Mesendoderm (in vitro differentiated cells): ENCODE measurements around the gene XXYLT1.
A peak's percentile ranks its signal among the peaks of the same experiment; 100 is the strongest.

ENCODE experiments used
- DNase-seq: peaks from one replicate; pipeline ENCODE4 v3.0.0; 2013
- H2AK5ac ChIP-seq: 2 replicates; pipeline ENCODE4 v1.6.1; 2013; ENCODE audit warnings: low read length, inconsistent platforms
- H2BK120ac ChIP-seq: 2 replicates; pipeline ENCODE4 v1.6.1; 2013; ENCODE audit warnings: low read depth, mild to moderate bottlenecking, low read length, moderate library complexity, mixed read lengths
- H2BK15ac ChIP-seq: replicated peaks from 2 replicates; pipeline ENCODE4 v1.6.1; 2013; ENCODE audit warnings: low read depth, mild to moderate bottlenecking, moderate library complexity
- H2BK5ac ChIP-seq: 2 replicates; pipeline ENCODE4 v1.6.1; 2013; ENCODE audit warnings: low read length, inconsistent platforms
- H3K18ac ChIP-seq: 2 replicates; pipeline ENCODE4 v1.6.1; 2013; ENCODE audit warnings: mild to moderate bottlenecking, low read length, mixed read lengths
- H3K23ac ChIP-seq: one replicate; pipeline ENCODE4 v1.6.1; 2013; ENCODE audit warnings: low read length
- H3K27ac ChIP-seq: 2 replicates; pipeline ENCODE4 v1.5.1; 2013; ENCODE audit warnings: low read depth, mild to moderate bottlenecking, inconsistent platforms, low read length, moderate library complexity
- H3K27me3 ChIP-seq: 2 replicates; pipeline ENCODE4 v1.6.1; 2013; ENCODE audit warnings: low read length, control low read depth, mild to moderate bottlenecking, inconsistent platforms; ENCODE audit not compliant: insufficient read depth, poor library complexity
- H3K36me3 ChIP-seq: 2 replicates; pipeline ENCODE4 v1.6.1; 2013; ENCODE audit warnings: low read length, inconsistent platforms; ENCODE audit not compliant: control insufficient read depth, insufficient read depth
- H3K4ac ChIP-seq: one replicate; pipeline ENCODE4 v1.6.1; 2013; ENCODE audit warnings: low read depth, mild to moderate bottlenecking, low read length, moderate library complexity
- H3K4me1 ChIP-seq: 2 replicates; pipeline ENCODE4 v1.6.1; 2013; ENCODE audit warnings: low read depth, low read length, inconsistent platforms; ENCODE audit not compliant: control insufficient read depth
- H3K4me2 ChIP-seq: 2 replicates; pipeline ENCODE4 v1.6.1; 2013; ENCODE audit warnings: low read length
- H3K4me3 ChIP-seq: 2 replicates; pipeline ENCODE4 v1.5.1; 2013; ENCODE audit warnings: mild to moderate bottlenecking, low read length
- H3K56ac ChIP-seq: one replicate; pipeline ENCODE4 v1.6.1; 2013; ENCODE audit warnings: low read length
- H3K79me1 ChIP-seq: 2 replicates; pipeline ENCODE4 v1.6.1; 2013; ENCODE audit warnings: low read length, inconsistent platforms
- H3K79me2 ChIP-seq: 2 replicates; pipeline ENCODE4 v1.6.1; 2013; ENCODE audit warnings: mild to moderate bottlenecking, low read length; ENCODE audit not compliant: control insufficient read depth, insufficient read depth
- H3K9ac ChIP-seq: 2 replicates; pipeline ENCODE4 v1.6.1; 2013; ENCODE audit warnings: low read length, inconsistent platforms
- H4K5ac ChIP-seq: one replicate; pipeline ENCODE4 v1.6.1; 2013; ENCODE audit warnings: low read length
- H4K8ac ChIP-seq: one replicate; pipeline ENCODE4 v1.6.1; 2013; ENCODE audit warnings: low read depth, mild to moderate bottlenecking, control low read depth, low read length, moderate library complexity
- WGBS: extraction: QIAGEN DNeasy Blood & Tissue Kit; methylation state at CpG from one replicate; pipeline ENCODE4 v1.1.7; 2013; ENCODE audit warnings: low lambda C conversion rate, missing lambda C conversion rate; ENCODE audit not compliant: insufficient coverage; ENCODE audit errors: extremely low coverage; 5-methylcytosine and 5-hydroxymethylcytosine counted together

Gene XXYLT1

GRCh38 chr3:195250473-195251251 is 20.3 kb downstream of the XXYLT1 start:
- Histone ChIP-seq H2AK5ac (no peak overlapping the region), H3K27me3 (no peaks in the 10 kb centered on the region), H3K4me2 (no peak overlapping the region), H3K4me1 (peaks cover 2% of the 10 kb centered on the region), H3K18ac (no peak overlapping the region), H3K23ac (no peak overlapping the region), H3K36me3 (no peaks in the 10 kb centered on the region), H2BK5ac (no peak overlapping the region), H3K56ac (peak overlapping the region; percentile 17), H3K27ac (no peak overlapping the region), H3K79me2 (peaks cover 53% of the 10 kb centered on the region), H2BK120ac (no peak overlapping the region), H4K8ac (no peak overlapping the region), H3K4ac (no peak overlapping the region), H2BK15ac (no peak overlapping the region), H4K5ac (no peak overlapping the region), H3K79me1 (peaks cover 38% of the 10 kb centered on the region), H3K4me3 (no peak overlapping the region), H3K9ac (no peak overlapping the region)
- no peak for DNase-seq
- no CpG with 5 or more reads among the region's 14 CpGs for WGBS

- no peak overlapping the region for H3K4me2 ChIP-seq
- no peak overlapping the region for H3K27ac ChIP-seq
- H3K23ac ChIP-seq, result no peak overlapping the region
- no peak overlapping the region for H4K5ac ChIP-seq
- no peak overlapping the region for H3K4me3 ChIP-seq
- H3K4ac ChIP-seq, result no peak overlapping the region
- H3K18ac ChIP-seq, result no peak overlapping the region
- H2AK5ac ChIP-seq, result no peak overlapping the region
- no peak for DNase-seq
- H2BK120ac ChIP-seq, result no peak overlapping the region
- H3K4me1 ChIP-seq, result peaks cover 2% of the 10 kb centered on the region
- peaks cover 46% of the 10 kb centered on the region for H3K79me2 ChIP-seq
- no peak overlapping the region for H3K56ac ChIP-seq
- H3K79me1 ChIP-seq, result peaks cover 34% of the 10 kb centered on the region
- H3K9ac ChIP-seq, result no peak overlapping the region
- no peak overlapping the region for H4K8ac ChIP-seq
- H3K36me3 ChIP-seq, result no peaks in the 10 kb centered on the region
- H3K27me3 ChIP-seq, result no peaks in the 10 kb centered on the region
- WGBS, result no CpG with 5 or more reads among the region's 11 CpGs
- H2BK15ac ChIP-seq, result no peak overlapping the region
- H2BK5ac ChIP-seq, result no peak overlapping the region
Observed at GRCh38 chr3:195249858-195250464, 21.0 kb downstream of the XXYLT1 start.

- Histone ChIP-seq H4K5ac (no peak overlapping the region), H3K23ac (peak overlapping the region; percentile 29), H3K36me3 (no peaks in the 10 kb centered on the region), H3K56ac (peak overlapping the region; percentile 17), H3K4me2 (no peak overlapping the region), H3K4ac (no peak overlapping the region), H3K27ac (no peak overlapping the region), H3K18ac (no peak overlapping the region), H3K4me3 (no peak overlapping the region), H2AK5ac (no peak overlapping the region), H3K79me2 (peaks cover 39% of the 10 kb centered on the region), H3K4me1 (peaks cover 2% of the 10 kb centered on the region), H2BK120ac (no peak overlapping the region), H3K9ac (no peak overlapping the region), H3K27me3 (no peaks in the 10 kb centered on the region), H4K8ac (no peak overlapping the region), H3K79me1 (peaks cover 31% of the 10 kb centered on the region), H2BK15ac (no peak overlapping the region), H2BK5ac (no peak overlapping the region)
- no peak for DNase-seq
- no CpG with 5 or more reads among the region's 21 CpGs for WGBS
Observed at GRCh38 chr3:195249057-195249770, 21.7 kb downstream of the XXYLT1 start.

GRCh38 chr3:195248281-195248680 is 22.7 kb downstream of the XXYLT1 start:
- no peak overlapping the region for H3K4ac ChIP-seq
- no peak overlapping the region for H3K23ac ChIP-seq
- H4K5ac ChIP-seq, result no peak overlapping the region
- H3K56ac ChIP-seq, result no peak overlapping the region
- H4K8ac ChIP-seq, result no peak overlapping the region
- H3K9ac ChIP-seq, result no peak overlapping the region
- no peak for DNase-seq
- no peaks in the 10 kb centered on the region for H3K36me3 ChIP-seq
- H3K4me3 ChIP-seq, result no peak overlapping the region
- no peak overlapping the region for H2AK5ac ChIP-seq
- H3K4me1 ChIP-seq, result peaks cover 7% of the 10 kb centered on the region
- no peaks in the 10 kb centered on the region for H3K27me3 ChIP-seq
- peaks cover 37% of the 10 kb centered on the region for H3K79me2 ChIP-seq
- H3K27ac ChIP-seq, result no peak overlapping the region
- H3K4me2 ChIP-seq, result no peak overlapping the region
- no peak overlapping the region for H2BK5ac ChIP-seq
- no peak overlapping the region for H2BK15ac ChIP-seq
- H3K79me1 ChIP-seq, result peaks cover 32% of the 10 kb centered on the region
- WGBS, result no CpG with 5 or more reads among the region's 8 CpGs
- H3K18ac ChIP-seq, result no peak overlapping the region
- H2BK120ac ChIP-seq, result no peak overlapping the region

- Histone ChIP-seq H3K4me1 (peaks cover 5% of the 10 kb centered on the region), H3K4ac (no peak overlapping the region), H3K27me3 (no peaks in the 10 kb centered on the region), H4K8ac (no peak overlapping the region), H3K23ac (no peak overlapping the region), H3K36me3 (no peaks in the 10 kb centered on the region), H3K18ac (no peak overlapping the region), H3K4me3 (no peak overlapping the region), H3K27ac (no peak overlapping the region), H2AK5ac (no peak overlapping the region), H3K79me1 (peaks cover 31% of the 10 kb centered on the region), H2BK5ac (no peak overlapping the region), H3K56ac (no peak overlapping the region), H3K4me2 (no peak overlapping the region), H2BK120ac (no peak overlapping the region), H3K79me2 (peaks cover 35% of the 10 kb centered on the region), H2BK15ac (no peak overlapping the region), H4K5ac (no peak overlapping the region), H3K9ac (no peak overlapping the region)
- DNase-seq, result peak; percentile 57
- no CpG with 5 or more reads among the region's 8 CpGs for WGBS
Observed at GRCh38 chr3:195247863-195248189, 23.1 kb downstream of the XXYLT1 start.
